Measurements from ENCODE around the gene AOPEP.

Gene AOPEP, protein sequence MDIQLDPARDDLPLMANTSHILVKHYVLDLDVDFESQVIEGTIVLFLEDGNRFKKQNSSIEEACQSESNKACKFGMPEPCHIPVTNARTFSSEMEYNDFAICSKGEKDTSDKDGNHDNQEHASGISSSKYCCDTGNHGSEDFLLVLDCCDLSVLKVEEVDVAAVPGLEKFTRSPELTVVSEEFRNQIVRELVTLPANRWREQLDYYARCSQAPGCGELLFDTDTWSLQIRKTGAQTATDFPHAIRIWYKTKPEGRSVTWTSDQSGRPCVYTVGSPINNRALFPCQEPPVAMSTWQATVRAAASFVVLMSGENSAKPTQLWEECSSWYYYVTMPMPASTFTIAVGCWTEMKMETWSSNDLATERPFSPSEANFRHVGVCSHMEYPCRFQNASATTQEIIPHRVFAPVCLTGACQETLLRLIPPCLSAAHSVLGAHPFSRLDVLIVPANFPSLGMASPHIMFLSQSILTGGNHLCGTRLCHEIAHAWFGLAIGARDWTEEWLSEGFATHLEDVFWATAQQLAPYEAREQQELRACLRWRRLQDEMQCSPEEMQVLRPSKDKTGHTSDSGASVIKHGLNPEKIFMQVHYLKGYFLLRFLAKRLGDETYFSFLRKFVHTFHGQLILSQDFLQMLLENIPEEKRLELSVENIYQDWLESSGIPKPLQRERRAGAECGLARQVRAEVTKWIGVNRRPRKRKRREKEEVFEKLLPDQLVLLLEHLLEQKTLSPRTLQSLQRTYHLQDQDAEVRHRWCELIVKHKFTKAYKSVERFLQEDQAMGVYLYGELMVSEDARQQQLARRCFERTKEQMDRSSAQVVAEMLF

DNA sequence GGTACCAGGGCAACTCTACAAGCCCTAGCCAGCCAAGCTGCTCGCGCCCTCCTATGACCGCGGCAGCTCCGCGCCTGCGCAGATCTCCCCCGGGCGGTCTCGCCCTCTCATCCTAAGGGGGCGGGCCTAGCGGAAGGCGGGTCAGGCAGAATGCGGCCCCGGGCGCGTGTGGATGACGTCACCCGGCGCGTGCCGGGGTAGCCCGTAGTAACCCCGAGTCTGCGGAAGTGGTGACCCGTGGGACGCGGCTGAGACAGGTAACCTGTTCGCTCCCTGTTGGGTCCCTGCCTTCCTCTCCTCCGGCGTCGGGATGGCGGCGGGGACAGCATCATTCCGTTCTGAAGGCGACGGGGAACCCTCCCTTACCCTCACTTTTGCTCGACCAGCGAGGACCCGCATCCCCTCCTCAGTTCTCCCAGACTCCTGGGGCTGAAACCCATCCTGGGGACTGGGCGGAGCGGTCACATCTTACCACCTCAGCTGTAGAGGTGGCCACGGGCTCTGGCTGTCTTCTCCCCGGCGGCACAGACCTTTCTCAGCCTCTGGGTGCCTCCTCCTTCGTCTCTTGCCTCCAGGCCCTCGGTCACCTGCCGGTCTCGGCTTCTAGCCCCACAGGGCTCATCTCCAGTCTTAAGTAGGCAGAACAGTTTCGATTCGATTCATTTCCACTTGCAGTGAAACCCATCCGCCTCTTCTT is at the start of gene AOPEP:
Gene AOPEP (plus strand): TSS at position 205 of the 697 bp plus-strand sequence. CDS start 33,085 bp downstream, outside the sequence.
- DNase-seq (ENCODE audit: extremely low read depth, low read depth): peak; percentile 77
- H3K4me3 ChIP-seq (replicated peaks; ENCODE audit: low read depth, low read length): peak within 1 kb of the TSS; percentile 97
- no peak for TF ChIP-seq CTCF (IDR thresholded peaks at IDR 0.05; ENCODE audit: low read depth, low read length, missing control alignments)

DNA sequence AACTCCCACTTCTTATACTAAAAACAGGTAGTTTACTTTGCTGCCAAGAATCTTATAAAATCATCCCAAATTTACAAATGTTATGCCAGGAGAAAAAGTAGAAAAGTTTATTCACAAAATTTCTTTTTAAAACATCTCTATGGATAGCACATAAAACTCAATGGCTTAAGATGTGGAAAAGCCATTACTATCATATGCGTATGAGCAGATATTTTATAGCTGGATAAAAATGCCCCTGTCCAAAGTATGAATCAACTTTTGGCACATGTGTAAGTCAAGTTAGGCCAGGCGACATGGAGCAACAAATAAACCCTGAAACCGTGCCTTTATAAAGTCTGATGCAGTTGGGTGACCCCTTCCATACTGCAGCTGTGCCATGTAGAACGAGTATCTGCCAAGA is 48.6 kb upstream of the AOPEP start:
- no peak for TF ChIP-seq CTCF (IDR thresholded peaks at IDR 0.05; ENCODE audit: low read depth, low read length, missing control alignments)
- no peak for DNase-seq (ENCODE audit: extremely low read depth, low read depth)
- H3K4me3 ChIP-seq (replicated peaks; ENCODE audit: low read depth, low read length): no peak overlapping the region

DNA sequence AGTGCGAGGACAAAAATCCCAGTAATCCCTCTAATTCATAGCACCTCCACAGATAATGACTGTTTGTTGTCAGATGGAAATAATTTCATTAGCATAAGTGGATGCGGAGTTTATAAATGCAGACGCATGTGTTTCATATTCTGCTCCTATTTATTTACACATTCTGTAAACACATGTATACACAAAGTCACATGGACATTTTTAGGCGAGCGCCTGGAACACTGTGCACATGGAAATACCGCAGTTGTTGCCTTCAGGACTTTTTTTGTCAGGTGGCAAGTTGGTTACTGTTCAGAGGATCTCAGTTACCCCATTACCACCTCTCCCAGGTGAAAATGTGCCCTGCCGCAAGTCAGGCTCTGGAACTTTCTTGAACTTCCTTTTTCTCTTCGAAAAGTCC is 46.9 kb upstream of the AOPEP start:
- DNase-seq (ENCODE audit: extremely low read depth, low read depth): no peak
- TF ChIP-seq CTCF (IDR thresholded peaks at IDR 0.05; ENCODE audit: low read depth, low read length, missing control alignments): no peak
- no peak overlapping the region for H3K4me3 ChIP-seq (replicated peaks; ENCODE audit: low read depth, low read length)

- no peak for DNase-seq (ENCODE audit: extremely low read depth, low read depth)
- TF ChIP-seq CTCF (IDR thresholded peaks at IDR 0.05; ENCODE audit: low read depth, low read length, missing control alignments): no peak
- H3K4me3 ChIP-seq (replicated peaks; ENCODE audit: low read depth, low read length): no peak overlapping the region
These were observed 46.5 kb upstream of the AOPEP start for GRCh38 chr9:94680020-94680419.

DNA sequence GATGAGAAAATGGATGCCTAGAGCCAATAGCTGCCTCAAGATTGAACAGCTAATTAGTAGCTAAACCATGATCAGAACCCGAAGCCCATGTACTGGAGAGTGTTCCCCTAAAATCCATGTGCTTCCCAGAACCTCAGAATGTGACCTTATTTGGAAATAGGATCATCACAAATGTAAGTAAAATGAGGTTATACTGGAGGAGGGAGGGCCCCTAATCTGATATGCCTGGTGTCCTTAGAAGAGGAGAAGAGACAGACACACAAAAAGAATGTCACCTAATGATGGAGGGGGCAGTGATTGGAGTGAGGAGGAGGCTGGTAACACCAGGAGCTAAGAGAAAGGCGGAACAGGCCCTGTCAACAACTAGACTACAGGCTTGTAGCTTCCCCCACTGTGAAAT is 45.9 kb upstream of the AOPEP start:
- TF ChIP-seq CTCF (IDR thresholded peaks at IDR 0.05; ENCODE audit: low read depth, low read length, missing control alignments): no peak
- no peak for DNase-seq (ENCODE audit: extremely low read depth, low read depth)
- H3K4me3 ChIP-seq (replicated peaks; ENCODE audit: low read depth, low read length): no peak overlapping the region

DNA sequence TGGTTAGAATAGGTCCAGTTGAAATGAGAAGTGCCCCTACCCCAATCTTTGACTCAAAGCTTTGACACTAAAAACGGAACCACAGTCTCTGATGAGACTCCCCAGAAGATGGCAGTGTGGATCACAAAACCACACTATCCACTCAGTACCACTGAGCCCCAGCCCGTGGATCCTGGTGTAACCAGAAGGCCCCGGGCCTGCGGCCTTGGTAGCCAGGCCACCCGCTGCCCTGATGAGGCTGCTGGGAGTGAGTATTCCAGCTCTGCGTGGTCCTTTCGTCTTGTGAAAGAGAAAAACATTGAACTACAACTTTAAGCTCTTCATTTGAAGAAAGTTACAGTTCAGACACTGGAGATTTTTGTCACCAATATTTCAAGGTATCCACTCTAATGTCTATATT is 45.0 kb upstream of the AOPEP start:
- DNase-seq (ENCODE audit: extremely low read depth, low read depth): no peak
- TF ChIP-seq CTCF (IDR thresholded peaks at IDR 0.05; ENCODE audit: low read depth, low read length, missing control alignments): peak; percentile 60
- no peak overlapping the region for H3K4me3 ChIP-seq (replicated peaks; ENCODE audit: low read depth, low read length)

All from HFF-Myc (cell line).